GM21515 (cell line): ENCODE measurements around the gene ZNF573.

Source experiments
- ATAC-seq: cut with Tn5 transposase; IDR thresholded peaks from one replicate; pipeline ENCODE4 v1.9.1; 2021; ENCODE audit not compliant: unreplicated experiment

Gene ZNF573

GRCh38 chr19:37695144-37695899, 84.1 kb downstream of the ZNF573 start:
- ATAC-seq: no peak

- ATAC-seq: no peak
Measured at GRCh38 chr19:37692956-37693620, 86.3 kb downstream of the ZNF573 start.

- ATAC-seq: no peak
Measured at GRCh38 chr19:37691881-37692504, 87.4 kb downstream of the ZNF573 start.
